Body of pancreas (tissue), 4 donors: ENCODE results near the gene TRA2B. TPM values are rescaled to one million over a fixed set of nuclear protein-coding genes. Genes with fewer than 3 reads are reported as not detected.

Source experiments
- ATAC-seq: fragments of 150-250 bp; one replicate; pipeline ENCODE4 v1.9.1; 2016
- DNase-seq, 4 donors: peaks; one replicate each; pipeline ENCODE4 v3.0.0-alpha.2; 2019
- H3K27ac ChIP-seq, 4 donors: fragments of 200-600 bp; sonication (generic); 1 replicate in 3 of 4; 2 replicates in 1 of 4; pipeline versions ENCODE4 v1.5.1 to v1.6.1; 2016 to 2019; ENCODE audit warnings: mild to moderate bottlenecking in 1 of 4, mixed read lengths in 1 of 4, moderate library complexity in 1 of 4
- H3K27me3 ChIP-seq, 2 donors: fragments of 200-600 bp; sonication (generic); one replicate each; pipeline ENCODE4 v1.6.0; 2016; ENCODE audit warnings: mild to moderate bottlenecking in 1 of 2
- H3K36me3 ChIP-seq, 2 donors: fragments of 200-600 bp; sonication (generic); replicated peaks in 1 of 2; 2 replicates each; pipeline ENCODE4 v1.5.1; 2016; ENCODE audit warnings: low read depth in 2 of 2; ENCODE audit not compliant: insufficient read depth in 1 of 2
- H3K4me1 ChIP-seq: fragments of 200-600 bp; sonication (generic); one replicate; pipeline ENCODE4 v1.6.0; 2016
- H3K4me3 ChIP-seq, 2 donors: fragments of 200-600 bp; sonication (generic); 1 replicate in 1 of 2; 2 replicates in 1 of 2; pipeline ENCODE4 v1.5.1; 2016 to 2019
- H3K9me3 ChIP-seq, 3 donors: fragments of 200-600 bp; sonication (generic); 1 replicate in 2 of 3; 2 replicates in 1 of 3; pipeline ENCODE4 v1.5.1; 2016
- CTCF ChIP-seq, 7 experiments: fragments of 450-650 bp in 4 of 7; fragments of 200-600 bp in 3 of 7; sonication (generic) in 3 of 7; IDR thresholded peaks; one replicate each; pipeline ENCODE4 v1.5.1; 2016 to 2019; ENCODE audit warnings: antibody characterized with exemption in 7 of 7
- POLR2A ChIP-seq, 3 donors: fragments of 450-650 bp; IDR thresholded peaks; one replicate each; pipeline ENCODE4 v1.6.1; 2016; ENCODE audit warnings: antibody characterized with exemption in 3 of 3, mild to moderate bottlenecking in 2 of 3
- WGBS, 2 donors: methylation state at CpG; one replicate each; pipeline ENCODE4 v1.1.5; 2017; 5-methylcytosine and 5-hydroxymethylcytosine counted together
- intact Hi-C: fragments of 100-400 bp; cut with DNase I; formaldehyde crosslinking; loops from one replicate; pipeline ENCODE4 v1.15.1; 2023
- total RNA-seq, 2 donors: library from RNA; depleted of rRNA; stranded (reverse); fragments of >200 nt; gene quantifications; one replicate each; pipeline ENCODE4 v1.1.0, GENCODE V29; 2016

TRA2B gene
- total RNA-seq, 2 donors from 2014 or later: 74.2 to 323 TPM

GRCh38 chr3:185925353-185925752, 12.5 kb downstream of the TRA2B start:
- DNase-seq (no peak), ATAC-seq (no peak)
- no peak overlapping the region for H3K4me3 ChIP-seq
- no peaks in the 10 kb centered on the region for H3K9me3 ChIP-seq
- peaks cover 49% of the 10 kb centered on the region for H3K4me1 ChIP-seq
- TF ChIP-seq CTCF (IDR thresholded peaks at IDR 0.05) (no peak), POLR2A (IDR thresholded peaks at IDR 0.05) (no peak)
- no peak overlapping the region for H3K27ac ChIP-seq
- intact Hi-C loops: no loop called here
- H3K36me3 ChIP-seq: peaks cover 16 to 42% of the 10 kb centered on the region in 2 donors
- WGBS, 2 donors: 88 to 92% methylated on average over 14 of the region's 14 CpGs
- H3K27me3 ChIP-seq: no peaks in the 10 kb centered on the region

DNA sequence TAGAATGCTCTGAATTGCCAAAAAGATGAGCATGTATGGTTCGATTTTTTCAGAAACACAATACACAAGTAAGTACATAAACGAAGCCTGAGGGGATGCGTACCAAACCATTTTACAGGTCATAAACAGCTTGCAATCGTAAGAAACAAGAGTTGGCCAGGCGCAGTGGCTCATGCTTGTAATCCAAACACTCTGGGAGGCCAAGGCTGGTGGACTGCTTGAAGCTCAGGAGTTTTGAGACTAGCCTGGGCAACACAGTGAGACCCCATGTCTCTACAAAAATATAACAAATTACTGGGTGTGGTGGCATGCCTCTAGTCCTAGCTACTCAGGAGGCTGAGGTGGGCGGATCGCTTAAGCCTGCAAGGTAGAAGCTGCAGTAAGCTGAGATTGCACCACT, 13.4 kb downstream of the TRA2B start:
- TF ChIP-seq CTCF (IDR thresholded peaks at IDR 0.05) (no peak), POLR2A (IDR thresholded peaks at IDR 0.05) (no peak)
- Histone ChIP-seq H3K4me1 (peaks cover 40% of the 10 kb centered on the region), H3K36me3 (peaks cover 16 to 48% of the 10 kb centered on the region in 2 donors), H3K27ac (no peak overlapping the region), H3K27me3 (no peaks in the 10 kb centered on the region), H3K4me3 (no peak overlapping the region), H3K9me3 (no peaks in the 10 kb centered on the region)
- intact Hi-C loops: no loop called here
- WGBS, 2 donors: 72 to 83% methylated on average over 7 of the region's 7 CpGs
- ATAC-seq (no peak), DNase-seq (no peak)

DNA sequence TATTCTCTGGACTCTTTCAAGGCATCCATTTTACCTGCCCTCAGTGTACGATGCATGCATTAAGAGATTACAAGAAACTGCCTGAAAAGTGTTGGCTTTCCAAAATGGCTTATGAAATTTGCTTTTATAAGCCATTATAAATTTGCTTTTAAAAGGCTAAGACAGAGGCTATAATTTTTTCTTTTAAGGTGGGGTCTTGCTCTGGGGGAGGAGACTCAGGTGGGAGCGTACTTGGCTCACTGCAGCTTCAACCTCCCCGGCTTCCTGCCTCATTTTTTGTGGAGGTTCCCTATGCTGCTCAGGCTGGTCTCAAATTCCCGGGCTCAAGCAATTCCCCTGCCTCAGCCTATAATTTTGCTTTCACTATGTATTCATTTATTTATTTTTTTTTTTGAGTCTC, 17.6 kb downstream of the TRA2B start:
- no peaks in the 10 kb centered on the region for H3K4me1 ChIP-seq
- TF ChIP-seq POLR2A (IDR thresholded peaks at IDR 0.05): no peak
- no peak for TF ChIP-seq CTCF (IDR thresholded peaks at IDR 0.05)
- DNase-seq (no peak), ATAC-seq (no peak)
- no peak overlapping the region for H3K4me3 ChIP-seq
- peaks cover 34 to 68% of the 10 kb centered on the region in 2 donors for H3K36me3 ChIP-seq
- intact Hi-C loops: no loop called here
- no peak overlapping the region for H3K27ac ChIP-seq
- WGBS, 2 donors: 93 to 95% methylated on average over 4 of the region's 4 CpGs
- no peaks in the 10 kb centered on the region for H3K9me3 ChIP-seq
- no peaks in the 10 kb centered on the region for H3K27me3 ChIP-seq

DNA sequence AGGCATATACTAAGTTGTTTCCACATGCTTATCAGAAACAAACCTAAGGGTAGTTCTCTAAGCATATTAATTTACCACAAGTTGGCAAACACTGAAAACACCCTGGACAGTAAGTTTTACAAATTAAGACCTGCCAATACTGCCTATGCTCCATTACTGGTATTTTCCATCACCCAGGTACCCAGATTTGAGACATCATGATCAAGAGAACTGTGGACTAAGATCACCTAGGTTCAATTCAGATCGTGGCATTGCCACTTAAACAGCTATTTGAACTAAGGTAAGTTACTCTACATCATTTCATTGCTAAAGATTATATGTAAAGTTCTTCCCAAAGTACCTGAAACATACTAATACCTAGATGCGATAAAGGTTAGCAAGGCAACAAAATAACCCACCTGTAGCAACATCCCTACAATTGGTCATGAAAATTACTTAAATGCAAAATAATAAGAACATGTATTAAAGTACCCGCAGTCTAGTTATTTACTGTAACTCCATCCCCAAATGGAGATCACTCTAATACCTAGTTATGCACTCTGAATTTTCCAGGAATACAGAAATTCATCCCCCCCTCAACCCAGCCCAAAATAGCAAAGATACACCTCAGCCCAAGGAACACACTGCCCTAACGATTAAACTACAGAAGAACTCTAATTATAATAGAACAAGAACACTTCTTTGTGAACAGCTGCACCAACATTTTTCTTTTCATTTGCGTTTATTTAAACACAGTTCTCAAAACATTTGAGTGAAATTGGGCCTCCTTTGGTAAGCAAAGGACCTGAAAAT, 21.6 kb downstream of the TRA2B start:
- H3K4me3 ChIP-seq: no peak overlapping the region
- H3K4me1 ChIP-seq: no peaks in the 10 kb centered on the region
- intact Hi-C loops: no loop called here
- no peaks in the 10 kb centered on the region for H3K9me3 ChIP-seq
- WGBS, 2 donors: 86 to 91% methylated on average over 5 of the region's 5 CpGs
- H3K27ac ChIP-seq: no peak overlapping the region
- peaks cover 18 to 42% of the 10 kb centered on the region in 2 donors for H3K36me3 ChIP-seq
- DNase-seq (no peak), ATAC-seq (no peak)
- TF ChIP-seq POLR2A (IDR thresholded peaks at IDR 0.05) (no peak), CTCF (IDR thresholded peaks at IDR 0.05) (no peak)
- H3K27me3 ChIP-seq: no peaks in the 10 kb centered on the region

DNA sequence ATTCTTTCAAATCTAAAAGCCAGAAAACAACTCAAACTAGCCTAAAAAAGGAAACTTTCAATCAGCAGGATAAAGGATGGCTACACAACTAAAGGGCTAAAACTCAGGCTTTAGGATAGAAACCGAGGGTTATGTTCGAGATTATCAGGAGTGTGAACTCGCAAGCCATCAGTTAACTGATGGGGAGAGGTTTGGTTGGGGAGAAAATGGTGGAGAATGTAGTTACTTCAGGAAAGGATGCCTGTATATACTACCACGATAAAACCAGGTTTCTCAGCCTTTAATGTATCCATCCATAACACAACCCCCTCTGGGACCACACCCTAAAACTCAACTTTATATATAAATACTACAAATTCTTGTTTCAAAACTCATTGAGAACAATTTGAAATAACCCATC, 22.2 kb downstream of the TRA2B start:
- Histone ChIP-seq H3K4me1 (no peaks in the 10 kb centered on the region), H3K36me3 (peaks cover 18 to 37% of the 10 kb centered on the region in 2 donors), H3K9me3 (no peaks in the 10 kb centered on the region), H3K4me3 (no peak overlapping the region), H3K27ac (no peak overlapping the region), H3K27me3 (no peaks in the 10 kb centered on the region)
- DNase-seq (no peak), ATAC-seq (no peak)
- WGBS, 2 donors: 90 to 91% methylated on average over 4 of the region's 4 CpGs
- intact Hi-C loops: no loop called here
- TF ChIP-seq CTCF (IDR thresholded peaks at IDR 0.05) (no peak), POLR2A (IDR thresholded peaks at IDR 0.05) (no peak)
